GM12878 (cell line): ENCODE measurements around the gene PNMA1.

ENCODE experiments used
- ATF2 ChIP-seq: IDR thresholded peaks from 2 replicates; pipeline ENCODE4 v1.6.1; 2012; ENCODE audit warnings: low read length, inconsistent platforms
- CHD4 ChIP-seq: fragments of 200-600 bp; sonication (generic); IDR thresholded peaks from 2 replicates; pipeline ENCODE4 v1.6.1; 2016; ENCODE audit warnings: mild to moderate bottlenecking
- CTCF ChIP-seq, 3 experiments: IDR thresholded peaks in 2 of 3; conservative IDR thresholded peaks in 1 of 3; 2 replicates each; pipeline ENCODE4 v1.5.1; 2011; ENCODE audit warnings: low read depth in 3 of 3, low read length in 3 of 3, mild to moderate bottlenecking in 3 of 3, control low read depth in 2 of 3, moderate library complexity in 2 of 3, inconsistent platforms in 1 of 3, mixed read lengths in 1 of 3; ENCODE audit not compliant: control insufficient read depth in 2 of 3, insufficient read depth in 1 of 3; ENCODE audit errors: extremely low read depth in 1 of 3
- EP300 ChIP-seq, 2 experiments: fragments of 150-350 bp in 1 of 2; IDR thresholded peaks; 2 replicates each; pipeline ENCODE4 v1.6.1; 2011 to 2012; ENCODE audit warnings: low read depth in 2 of 2, low read length in 2 of 2, borderline replicate concordance in 1 of 2, improper control_type of control experiment in 1 of 2, inconsistent platforms in 1 of 2; ENCODE audit not compliant: control insufficient read depth in 1 of 2
- EZH2 ChIP-seq: IDR thresholded peaks from 2 replicates; pipeline ENCODE4 v1.6.1; 2012; ENCODE audit warnings: low read depth, mild to moderate bottlenecking, control low read depth, inconsistent platforms, low read length, borderline replicate concordance; ENCODE audit not compliant: control insufficient read depth
- IKZF1 ChIP-seq: fragments of 450-650 bp; conservative IDR thresholded peaks from 2 replicates; pipeline ENCODE4 v1.6.1; 2017; ENCODE audit warnings: antibody characterized with exemption, mild to moderate bottlenecking
- KDM1A ChIP-seq: fragments of 200-600 bp; sonication (generic); IDR thresholded peaks from 2 replicates; pipeline ENCODE4 v1.6.1; 2016; ENCODE audit warnings: borderline replicate concordance
- NFYB ChIP-seq: IDR thresholded peaks from 2 replicates; pipeline ENCODE4 v1.6.1; 2011; ENCODE audit warnings: low read depth, mild to moderate bottlenecking, low read length, improper control_type of control experiment, moderate library complexity; ENCODE audit not compliant: insufficient read depth
- POLR2AphosphoS5 ChIP-seq: IDR thresholded peaks from 2 replicates; pipeline ENCODE4 v1.6.1; 2011; ENCODE audit warnings: mild to moderate bottlenecking, low read length, inconsistent platforms
- POU2F2 ChIP-seq: IDR thresholded peaks from 3 replicates; pipeline ENCODE4 v1.6.1; 2011; ENCODE audit warnings: low read depth, mild to moderate bottlenecking, low read length, borderline replicate concordance
- RBBP5 ChIP-seq: fragments of 200-600 bp; sonication (generic); conservative IDR thresholded peaks from 2 replicates; pipeline ENCODE4 v1.6.1; 2016
- REST ChIP-seq: IDR thresholded peaks from 2 replicates; pipeline ENCODE4 v1.6.1; 2012; ENCODE audit warnings: mild to moderate bottlenecking, low read depth, low read length
- TAF1 ChIP-seq: IDR thresholded peaks from 2 replicates; pipeline ENCODE4 v1.6.1; 2011; ENCODE audit warnings: mild to moderate bottlenecking, low read depth, low read length, borderline replicate concordance
- ZNF622 ChIP-seq: fragments of 450-650 bp; IDR thresholded peaks from 2 replicates; pipeline ENCODE4 v1.6.1; 2017; ENCODE audit warnings: mild to moderate bottlenecking, inconsistent platforms

GRCh38 chr14:73665130-73665529 lies 49.1 kb downstream of the PNMA1 start:
- no peak for TF ChIP-seq REST
- no peak for TF ChIP-seq CTCF (IDR thresholded peaks at IDR 0.05 in 2 of 3, conservative IDR thresholded peaks at IDR 0.05 in 1 of 3; ENCODE audit: control insufficient read depth in 2 of 3, extremely low read depth in 1 of 3, insufficient read depth in 1 of 3, low read depth in 3 of 3, low read length in 3 of 3)
- no peak for TF ChIP-seq TAF1
- no peak for TF ChIP-seq KDM1A
- no peak for TF ChIP-seq EZH2
- no peak for TF ChIP-seq POLR2AphosphoS5
- TF ChIP-seq EP300 (IDR thresholded peaks at IDR 0.05; ENCODE audit: borderline replicate concordance in 1 of 2, control insufficient read depth in 1 of 2, low read depth in 2 of 2, low read length in 2 of 2), result no peak
- no peak for TF ChIP-seq POU2F2
- TF ChIP-seq CHD4, result no peak
- TF ChIP-seq RBBP5, result no peak
- no peak for TF ChIP-seq ZNF622
- TF ChIP-seq NFYB, result no peak
- no peak for TF ChIP-seq IKZF1
- no peak for TF ChIP-seq ATF2
